Calu3 (cell line): ENCODE data around the gene CPSF7. TPM values are rescaled to one million over a fixed set of nuclear protein-coding genes. Genes with fewer than 3 reads are reported as not detected.
"Not testable (repeated sequence)": the region's sequence is repeated elsewhere in the genome, so short reads cannot be mapped to it uniquely, and the experiment has no call there.

Source experiments
- BruUV-seq: library from RNA; stranded (reverse); fragments of 400-500 nt; replicated peaks from 2 replicates; lab custom pipeline; 2021; lab: Mats Ljungman, UMichigan
- CTCF ChIA-PET: fragments of 300-600 bp; sonication (Branson Sonifier 250); formaldehyde crosslinking; loops from one replicate; lab custom pipeline; 2022; ENCODE audit warnings: antibody characterized with exemption; lab: Charles Lee
- DNase-seq: peaks from one replicate; pipeline ENCODE4 v3.0.0; 2022
- H3K27ac Mint-ChIP-seq: one replicate; pipeline ENCODE4 v1.8.0; 2022; ENCODE audit warnings: mixed read lengths; ENCODE audit not compliant: unreplicated experiment
- H3K27me3 Mint-ChIP-seq: one replicate; pipeline ENCODE4 v1.8.0; 2022; ENCODE audit warnings: mixed read lengths; ENCODE audit not compliant: unreplicated experiment
- H3K36me3 Mint-ChIP-seq: one replicate; pipeline ENCODE4 v1.8.0; 2022; ENCODE audit warnings: mild to moderate bottlenecking, moderate library complexity, mixed read lengths; ENCODE audit not compliant: insufficient read depth, unreplicated experiment
- H3K4me1 Mint-ChIP-seq: one replicate; pipeline ENCODE4 v1.8.0; 2022; ENCODE audit warnings: mild to moderate bottlenecking, low read depth, mixed read lengths; ENCODE audit not compliant: unreplicated experiment
- H3K4me3 Mint-ChIP-seq: one replicate; pipeline ENCODE4 v1.8.0; 2022; ENCODE audit warnings: mild to moderate bottlenecking, low read depth, moderate library complexity, mixed read lengths; ENCODE audit not compliant: unreplicated experiment
- H3K9me3 Mint-ChIP-seq: one replicate; pipeline ENCODE4 v1.8.0; 2022; ENCODE audit warnings: low read depth, mixed read lengths; ENCODE audit not compliant: unreplicated experiment
- intact Hi-C: fragments of 100-400 bp; cut with micrococcal nuclease; formaldehyde crosslinking; loops from one replicate; pipeline ENCODE4 v1.10.0; 2022; ENCODE audit not compliant: unreplicated experiment
- total RNA-seq: library from RNA; stranded (reverse); gene quantifications from 2 replicates; pipeline ENCODE4 v1.2.3, GENCODE V29; 2022
- TF ChIP-seq, protein P1 (sequence below): fragments of 200-600 bp; IDR thresholded peaks from one replicate; pipeline ENCODE4 v1.8.0; 2022; ENCODE audit warnings: antibody characterized with exemption; ENCODE audit not compliant: unreplicated experiment

The CPSF7 gene
- total RNA-seq, 1 experiment from 2014 or later = 96.3 TPM

DNA sequence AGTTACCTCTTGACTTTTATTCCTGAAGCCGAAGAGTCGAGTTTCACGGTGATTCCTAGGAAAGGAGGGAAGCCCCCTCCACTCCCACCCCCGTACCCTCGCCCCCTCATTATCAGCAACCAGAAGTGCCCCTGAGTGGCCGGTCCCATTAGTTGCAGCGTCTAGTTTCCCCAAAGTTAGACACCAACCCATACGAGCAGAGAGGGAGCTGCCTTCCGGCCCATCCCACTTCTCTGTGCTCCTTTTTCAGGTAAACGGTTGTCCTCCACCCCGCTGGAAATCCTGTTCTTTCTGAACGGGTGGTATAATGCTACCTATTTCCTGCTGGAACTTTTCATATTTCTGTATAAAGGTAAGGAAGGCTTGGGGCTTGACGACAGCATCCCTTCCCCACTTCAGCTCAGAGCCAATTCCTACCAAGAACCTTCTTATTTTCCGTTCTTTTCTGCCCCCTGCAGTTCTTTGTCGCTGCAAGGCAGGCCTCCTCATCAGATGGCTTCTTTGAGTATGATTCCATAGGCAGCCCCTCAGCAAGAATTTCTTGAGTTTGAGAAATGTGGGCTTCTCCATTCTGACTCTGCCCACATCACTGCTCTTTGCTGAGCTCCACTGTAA is 36.7 kb downstream of the CPSF7 start:
- no peak for DNase-seq

DNA sequence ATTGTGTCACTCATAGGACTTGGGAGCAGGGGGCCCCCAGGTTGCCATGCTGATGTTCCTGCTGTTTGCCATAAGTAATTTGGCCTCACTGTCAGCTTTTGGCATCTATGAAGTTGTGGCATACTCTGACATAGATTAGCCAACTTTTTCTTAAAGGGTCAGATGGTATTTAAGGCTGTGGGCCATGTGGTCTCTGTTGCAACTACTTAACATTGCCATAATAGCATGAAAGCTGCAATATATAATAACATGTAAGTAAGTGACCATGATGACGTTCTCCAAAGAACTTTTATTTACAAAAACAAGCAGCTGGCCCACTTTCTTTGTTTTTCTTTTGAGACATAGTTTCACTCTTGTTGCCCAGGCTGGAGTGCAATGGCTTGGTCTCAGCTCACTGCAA is 39.6 kb downstream of the CPSF7 start:
- TF ChIP-seq, protein P1, sequence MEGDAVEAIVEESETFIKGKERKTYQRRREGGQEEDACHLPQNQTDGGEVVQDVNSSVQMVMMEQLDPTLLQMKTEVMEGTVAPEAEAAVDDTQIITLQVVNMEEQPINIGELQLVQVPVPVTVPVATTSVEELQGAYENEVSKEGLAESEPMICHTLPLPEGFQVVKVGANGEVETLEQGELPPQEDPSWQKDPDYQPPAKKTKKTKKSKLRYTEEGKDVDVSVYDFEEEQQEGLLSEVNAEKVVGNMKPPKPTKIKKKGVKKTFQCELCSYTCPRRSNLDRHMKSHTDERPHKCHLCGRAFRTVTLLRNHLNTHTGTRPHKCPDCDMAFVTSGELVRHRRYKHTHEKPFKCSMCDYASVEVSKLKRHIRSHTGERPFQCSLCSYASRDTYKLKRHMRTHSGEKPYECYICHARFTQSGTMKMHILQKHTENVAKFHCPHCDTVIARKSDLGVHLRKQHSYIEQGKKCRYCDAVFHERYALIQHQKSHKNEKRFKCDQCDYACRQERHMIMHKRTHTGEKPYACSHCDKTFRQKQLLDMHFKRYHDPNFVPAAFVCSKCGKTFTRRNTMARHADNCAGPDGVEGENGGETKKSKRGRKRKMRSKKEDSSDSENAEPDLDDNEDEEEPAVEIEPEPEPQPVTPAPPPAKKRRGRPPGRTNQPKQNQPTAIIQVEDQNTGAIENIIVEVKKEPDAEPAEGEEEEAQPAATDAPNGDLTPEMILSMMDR = no peak
- DNase-seq = no peak
- H3K4me3 Mint-ChIP-seq = no peak overlapping the region
- CTCF ChIA-PET = no interaction called here
- H3K27me3 Mint-ChIP-seq = no peaks in the 10 kb centered on the region
- peaks cover 21% of the 10 kb centered on the region for H3K36me3 Mint-ChIP-seq
- peaks cover 18% of the 10 kb centered on the region for H3K4me1 Mint-ChIP-seq
- no peak overlapping the region for H3K27ac Mint-ChIP-seq
- H3K9me3 Mint-ChIP-seq = peaks cover 6% of the 10 kb centered on the region
- BruUV-seq = no TSS peak
- intact Hi-C loops = no loop called here

More for the DNA sequence above, 36.7 kb downstream of the CPSF7 start:
- intact Hi-C loops = no loop called here
- Mint-ChIP-seq H3K27me3 (no peaks in the 10 kb centered on the region), H3K4me3 (peak overlapping the region; percentile 96), H3K9me3 (peaks cover 6% of the 10 kb centered on the region), H3K4me1 (peaks cover 18% of the 10 kb centered on the region), H3K36me3 (peaks cover 27% of the 10 kb centered on the region), H3K27ac (peak overlapping the region; percentile 95)
- BruUV-seq = TSS peak; percentile 47
- TF ChIP-seq, protein P1 = no peak
- CTCF ChIA-PET = interaction anchor here (0.6 to 1.5 kb wide), 3 partner anchors 31 to 566 kb away, joined by 3 to 20 read pairs (median 7); partner anchors contain the start of gene CYB561A3

DNA sequence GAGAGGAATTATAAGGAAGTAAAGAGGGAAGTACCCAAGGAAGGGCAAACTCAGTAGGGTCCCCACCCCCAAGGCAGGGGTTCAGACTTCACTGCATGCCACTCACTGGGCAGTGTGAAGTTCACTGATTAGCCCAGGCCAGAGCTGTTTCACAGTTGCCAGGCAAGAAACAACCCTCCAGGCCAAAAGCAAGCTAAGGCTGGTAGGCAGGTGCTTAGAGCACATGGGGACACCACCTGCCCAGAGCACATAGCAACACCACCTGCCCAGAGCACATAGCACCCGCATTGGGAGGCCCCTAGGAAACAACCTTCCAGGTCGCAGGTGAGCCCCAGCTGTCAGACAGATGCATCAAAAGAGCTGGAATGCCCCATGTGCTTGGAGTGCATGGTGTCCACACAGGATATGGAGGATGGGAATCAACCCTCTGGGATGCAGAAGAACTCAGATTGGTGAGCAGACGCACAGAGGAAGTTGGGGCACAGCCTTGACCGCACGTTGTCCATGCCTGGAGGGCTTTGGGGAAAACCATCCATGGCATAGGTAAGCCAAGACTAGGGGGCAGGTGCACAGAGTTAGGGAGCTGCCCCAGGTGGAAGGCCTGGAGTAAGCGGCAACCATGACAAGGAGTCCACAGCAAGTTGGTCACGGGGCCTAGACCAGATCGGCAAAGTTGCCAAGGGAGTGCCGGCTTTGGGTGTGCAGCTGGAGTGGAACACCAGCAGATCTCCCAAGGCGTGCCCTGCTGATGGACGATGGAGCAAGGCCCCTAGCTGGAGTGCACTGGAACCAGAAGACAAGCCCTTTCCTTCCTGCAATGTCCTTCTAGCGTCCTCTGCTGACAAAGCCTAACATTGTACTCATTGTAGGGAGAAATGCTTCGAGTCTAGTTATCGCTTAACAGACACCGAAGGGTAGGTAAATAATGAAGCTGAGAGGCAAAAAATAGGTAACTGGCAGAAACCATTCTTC is 45.2 kb downstream of the CPSF7 start:
- H3K36me3 Mint-ChIP-seq = no peaks in the 10 kb centered on the region
- H3K27ac Mint-ChIP-seq = no peak overlapping the region
- H3K9me3 Mint-ChIP-seq = peaks cover 1% of the 10 kb centered on the region
- intact Hi-C loops = loop anchor here (1.0 to 10.0 kb wide), 2 partner anchors 48 to 130 kb away; no protein-coding TSS in a partner anchor
- no TSS peak for BruUV-seq
- DNase-seq = no peak
- CTCF ChIA-PET = interaction anchor here (1.0 to 5.6 kb wide), 6 partner anchors 17 to 131 kb away, joined by 3 to 64 read pairs (median 4); partner anchors contain the start of genes CPSF7, CYB561A3, SDHAF2 and TMEM138
- no peaks in the 10 kb centered on the region for H3K27me3 Mint-ChIP-seq
- TF ChIP-seq, protein P1 = no peak
- no peaks in the 10 kb centered on the region for H3K4me1 Mint-ChIP-seq
- no peak overlapping the region for H3K4me3 Mint-ChIP-seq

DNA sequence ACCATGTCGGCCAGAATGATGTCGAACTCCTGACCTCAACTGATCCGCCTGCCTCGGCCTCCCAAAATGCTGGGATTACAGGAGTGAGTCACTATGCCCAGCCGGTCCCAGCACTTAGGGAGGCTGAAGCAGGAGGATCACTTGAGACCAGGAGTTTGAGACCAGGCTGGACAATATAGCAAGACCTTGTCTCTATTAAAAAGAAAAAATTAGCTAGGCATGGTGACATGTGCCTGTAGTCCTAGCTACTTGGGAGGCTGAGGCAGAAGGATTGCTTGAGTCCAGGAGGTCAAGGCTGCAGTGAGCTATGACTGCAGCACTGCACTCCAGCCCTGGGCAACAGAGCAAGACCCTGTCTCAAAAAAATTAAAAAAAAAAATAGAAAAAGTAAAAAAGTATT is 45.9 kb downstream of the CPSF7 start:
- H3K9me3 Mint-ChIP-seq, H3K27ac Mint-ChIP-seq, H3K36me3 Mint-ChIP-seq, H3K4me3 Mint-ChIP-seq, H3K27me3 Mint-ChIP-seq, BruUV-seq, H3K4me1 Mint-ChIP-seq, DNase-seq: not testable (repeated sequence)
- CTCF ChIA-PET = interaction anchor here (0.6 to 5.6 kb wide), 3 partner anchors 10 to 48 kb away, joined by 5 to 64 read pairs (median 14); partner anchors contain the start of genes CYB561A3 and TMEM138
- intact Hi-C loops = loop anchor here (10.0 kb wide), 1 partner anchor 129 kb away; no protein-coding TSS in a partner anchor
